ENCODE results near the gene RETNLB.

The RETNLB gene

GRCh38 chr3:108767253-108767652, 10.0 kb upstream of the RETNLB start:
- no peak overlapping the region for H2BK15ac ChIP-seq (ENCODE audit: low read depth, poor library complexity, severe bottlenecking)

GRCh38 chr3:108755686-108756085, 1.5 kb downstream of the RETNLB start:
- Histone ChIP-seq H2BK12ac (ENCODE audit: low read length in 2 of 2) (no peak overlapping the region), H2BK5ac (ENCODE audit: low read depth, low read length, poor library complexity, severe bottlenecking) (no peak overlapping the region), H4K8ac (ENCODE audit: low read length) (no peak overlapping the region), H2AFZ (ENCODE audit: low read depth, low read length) (no peak overlapping the region), H3K9me3 (ENCODE audit: control insufficient read depth, low read length) (no peaks in the 10 kb centered on the region), H3K36me3 (ENCODE audit: control insufficient read depth in 1 of 2, insufficient read depth in 2 of 2, low read depth in 1 of 2, low read length in 2 of 2) (no peaks in the 10 kb centered on the region), H3K4me1 (ENCODE audit: control insufficient read depth, insufficient read depth, low read depth, low read length) (no peaks in the 10 kb centered on the region), H3K18ac (ENCODE audit: low read depth in 1 of 2, low read length in 2 of 2) (no peak overlapping the region), H2AK5ac (ENCODE audit: low read length, severe bottlenecking) (no peak overlapping the region), H3K14ac (ENCODE audit: low read length in 2 of 2) (no peak overlapping the region), H3K4me3 (ENCODE audit: insufficient read depth in 1 of 2, low read depth in 1 of 2, low read length in 2 of 2) (no peak overlapping the region), H4K91ac (ENCODE audit: low read length) (no peak overlapping the region), H2BK15ac (ENCODE audit: low read depth, poor library complexity, severe bottlenecking) (no peak overlapping the region), H3K27ac (ENCODE audit: low read length, poor library complexity, severe bottlenecking) (no peak overlapping the region), H3K4me2 (ENCODE audit: low read length, poor library complexity, severe bottlenecking) (no peak overlapping the region), H3K79me1 (replicated peaks; ENCODE audit: low read length, poor library complexity, severe bottlenecking) (no peaks in the 10 kb centered on the region), H3K4ac (ENCODE audit: low read depth in 1 of 2, low read length in 2 of 2) (no peak overlapping the region), H3K23ac (ENCODE audit: low read length in 2 of 2) (no peak overlapping the region), H3K27me3 (ENCODE audit: control insufficient read depth in 1 of 2, insufficient read depth in 1 of 2, low read length in 2 of 2) (peaks cover 0 to 5% of the 10 kb centered on the region in 2 experiments), H2BK120ac (ENCODE audit: low read depth, low read length) (no peak overlapping the region), H3K9ac (ENCODE audit: low read length) (no peak overlapping the region)
- 54% methylated on average over 4 of the region's 5 CpGs for WGBS
- DNase-seq, result no peak

More at GRCh38 chr3:108767253-108767652, 10.0 kb upstream of the RETNLB start:
- H2BK5ac ChIP-seq (ENCODE audit: low read depth, low read length, poor library complexity, severe bottlenecking), result no peak overlapping the region
- no peaks in the 10 kb centered on the region for H3K9me3 ChIP-seq (ENCODE audit: control insufficient read depth, low read length)
- no peak overlapping the region for H2BK12ac ChIP-seq (ENCODE audit: low read length in 2 of 2)
- no peak overlapping the region for H3K23ac ChIP-seq (ENCODE audit: low read length in 2 of 2)
- no peak overlapping the region for H3K4me2 ChIP-seq (ENCODE audit: low read length, poor library complexity, severe bottlenecking)
- H3K4me1 ChIP-seq (ENCODE audit: control insufficient read depth, insufficient read depth, low read depth, low read length), result no peaks in the 10 kb centered on the region
- no peak overlapping the region for H4K8ac ChIP-seq (ENCODE audit: low read length)
- no peak for DNase-seq
- no peak overlapping the region for H2AFZ ChIP-seq (ENCODE audit: low read depth, low read length)
- H3K4me3 ChIP-seq (ENCODE audit: insufficient read depth in 1 of 2, low read depth in 1 of 2, low read length in 2 of 2), result no peak overlapping the region
- H3K27me3 ChIP-seq (ENCODE audit: control insufficient read depth in 1 of 2, insufficient read depth in 1 of 2, low read length in 2 of 2), result peaks cover 0 to 13% of the 10 kb centered on the region in 2 experiments
- no peaks in the 10 kb centered on the region for H3K36me3 ChIP-seq (ENCODE audit: control insufficient read depth in 1 of 2, insufficient read depth in 2 of 2, low read depth in 1 of 2, low read length in 2 of 2)
- H2BK120ac ChIP-seq (ENCODE audit: low read depth, low read length), result no peak overlapping the region
- H3K18ac ChIP-seq (ENCODE audit: low read depth in 1 of 2, low read length in 2 of 2), result no peak overlapping the region
- no peak overlapping the region for H4K91ac ChIP-seq (ENCODE audit: low read length)
- 89% methylated on average over 3 of the region's 3 CpGs for WGBS
- no peak overlapping the region for H3K4ac ChIP-seq (ENCODE audit: low read depth in 1 of 2, low read length in 2 of 2)
- no peaks in the 10 kb centered on the region for H3K79me1 ChIP-seq (replicated peaks; ENCODE audit: low read length, poor library complexity, severe bottlenecking)
- H3K14ac ChIP-seq (ENCODE audit: low read length in 2 of 2), result no peak overlapping the region
- no peak overlapping the region for H3K9ac ChIP-seq (ENCODE audit: low read length)
- no peak overlapping the region for H3K27ac ChIP-seq (ENCODE audit: low read length, poor library complexity, severe bottlenecking)
- H2AK5ac ChIP-seq (ENCODE audit: low read length, severe bottlenecking), result no peak overlapping the region

- no peaks in the 10 kb centered on the region for H3K79me1 ChIP-seq (replicated peaks; ENCODE audit: low read length, poor library complexity, severe bottlenecking)
- DNase-seq, result no peak
- no peak overlapping the region for H2BK15ac ChIP-seq (ENCODE audit: low read depth, poor library complexity, severe bottlenecking)
- H3K4ac ChIP-seq (ENCODE audit: low read depth in 1 of 2, low read length in 2 of 2), result no peak overlapping the region
- H3K18ac ChIP-seq (ENCODE audit: low read depth in 1 of 2, low read length in 2 of 2), result no peak overlapping the region
- H4K8ac ChIP-seq (ENCODE audit: low read length), result no peak overlapping the region
- no peaks in the 10 kb centered on the region for H3K4me1 ChIP-seq (ENCODE audit: control insufficient read depth, insufficient read depth, low read depth, low read length)
- no peak overlapping the region for H2BK5ac ChIP-seq (ENCODE audit: low read depth, low read length, poor library complexity, severe bottlenecking)
- no peak overlapping the region for H2BK120ac ChIP-seq (ENCODE audit: low read depth, low read length)
- no peak overlapping the region for H3K4me3 ChIP-seq (ENCODE audit: insufficient read depth in 1 of 2, low read depth in 1 of 2, low read length in 2 of 2)
- no peak overlapping the region for H3K23ac ChIP-seq (ENCODE audit: low read length in 2 of 2)
- no peaks in the 10 kb centered on the region for H3K36me3 ChIP-seq (ENCODE audit: control insufficient read depth in 1 of 2, insufficient read depth in 2 of 2, low read depth in 1 of 2, low read length in 2 of 2)
- H2BK12ac ChIP-seq (ENCODE audit: low read length in 2 of 2), result no peak overlapping the region
- H4K91ac ChIP-seq (ENCODE audit: low read length), result no peak overlapping the region
- H3K27me3 ChIP-seq (ENCODE audit: control insufficient read depth in 1 of 2, insufficient read depth in 1 of 2, low read length in 2 of 2), result no peaks in the 10 kb centered on the region
- H3K27ac ChIP-seq (ENCODE audit: low read length, poor library complexity, severe bottlenecking), result no peak overlapping the region
- no peak overlapping the region for H3K9ac ChIP-seq (ENCODE audit: low read length)
- WGBS, result 80% methylated on average over 5 of the region's 5 CpGs
- H2AFZ ChIP-seq (ENCODE audit: low read depth, low read length), result no peak overlapping the region
- no peak overlapping the region for H2AK5ac ChIP-seq (ENCODE audit: low read length, severe bottlenecking)
- H3K14ac ChIP-seq (ENCODE audit: low read length in 2 of 2), result no peak overlapping the region
- peaks cover 11% of the 10 kb centered on the region for H3K9me3 ChIP-seq (ENCODE audit: control insufficient read depth, low read length)
- no peak overlapping the region for H3K4me2 ChIP-seq (ENCODE audit: low read length, poor library complexity, severe bottlenecking)
Measured at GRCh38 chr3:108744762-108745161, 12.4 kb downstream of the RETNLB start.

GRCh38 chr3:108742929-108743328, 14.3 kb downstream of the RETNLB start:
- Histone ChIP-seq H2BK12ac (ENCODE audit: low read length in 2 of 2) (no peak overlapping the region), H3K18ac (ENCODE audit: low read depth in 1 of 2, low read length in 2 of 2) (no peak overlapping the region), H2AK5ac (ENCODE audit: low read length, severe bottlenecking) (no peak overlapping the region), H3K4ac (ENCODE audit: low read depth in 1 of 2, low read length in 2 of 2) (no peak overlapping the region), H3K14ac (ENCODE audit: low read length in 2 of 2) (no peak overlapping the region), H4K91ac (ENCODE audit: low read length) (no peak overlapping the region), H3K27ac (ENCODE audit: low read length, poor library complexity, severe bottlenecking) (no peak overlapping the region), H3K4me1 (ENCODE audit: control insufficient read depth, insufficient read depth, low read depth, low read length) (no peaks in the 10 kb centered on the region), H2AFZ (ENCODE audit: low read depth, low read length) (no peak overlapping the region), H3K4me2 (ENCODE audit: low read length, poor library complexity, severe bottlenecking) (no peak overlapping the region), H3K23ac (ENCODE audit: low read length in 2 of 2) (no peak overlapping the region), H4K8ac (ENCODE audit: low read length) (no peak overlapping the region), H3K27me3 (ENCODE audit: control insufficient read depth in 1 of 2, insufficient read depth in 1 of 2, low read length in 2 of 2) (no peaks in the 10 kb centered on the region), H2BK15ac (ENCODE audit: low read depth, poor library complexity, severe bottlenecking) (no peak overlapping the region), H3K4me3 (ENCODE audit: insufficient read depth in 1 of 2, low read depth in 1 of 2, low read length in 2 of 2) (no peak overlapping the region), H3K9ac (ENCODE audit: low read length) (no peak overlapping the region), H3K79me1 (replicated peaks; ENCODE audit: low read length, poor library complexity, severe bottlenecking) (no peaks in the 10 kb centered on the region), H3K9me3 (ENCODE audit: control insufficient read depth, low read length) (peaks cover 11% of the 10 kb centered on the region), H2BK5ac (ENCODE audit: low read depth, low read length, poor library complexity, severe bottlenecking) (no peak overlapping the region), H3K36me3 (ENCODE audit: control insufficient read depth in 1 of 2, insufficient read depth in 2 of 2, low read depth in 1 of 2, low read length in 2 of 2) (no peaks in the 10 kb centered on the region), H2BK120ac (ENCODE audit: low read depth, low read length) (no peak overlapping the region)
- no peak for DNase-seq
- WGBS, result 95% methylated on average over 1 of the region's 1 CpG
